ENCODE results near the gene UBXN11.

GRCh38 chr1:26282401-26282918, 24.0 kb downstream of the UBXN11 start:
- TF ChIP-seq TAF1 (IDR thresholded peaks at IDR 0.05; ENCODE audit: borderline replicate concordance, low read depth, low read length) (no peak), POLR2A (IDR thresholded peaks at IDR 0.05; ENCODE audit: low read depth, low read length) (no peak)

Data from GM12892 (cell line).